ENCODE results near the gene MCM9. TPM values are rescaled to one million over a fixed set of nuclear protein-coding genes. Genes with fewer than 3 reads are reported as not detected.
A peak's percentile ranks its signal among the peaks of the same experiment; 100 is the strongest.

MCM9 gene
- total RNA-seq, 1 donor from 2014 or later = 21.1 TPM

DNA sequence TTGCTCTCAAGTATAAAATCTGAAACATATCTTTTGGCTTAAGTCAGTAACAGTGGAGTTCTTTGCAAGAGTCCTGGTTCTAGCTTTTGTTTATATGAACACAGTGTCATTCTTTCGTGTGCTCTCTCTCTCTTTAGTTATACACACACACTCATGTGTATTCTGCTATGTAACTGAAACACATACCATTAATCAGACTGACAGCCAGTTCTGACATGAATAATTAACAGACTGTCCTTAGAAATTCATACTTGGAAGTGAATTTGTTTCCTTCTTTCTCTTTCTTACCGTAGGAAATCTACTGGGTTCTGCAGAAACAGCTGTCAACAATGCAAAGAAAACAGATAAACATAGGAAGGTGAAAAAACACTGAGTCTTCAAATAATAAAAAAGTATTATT lies 2.5 kb downstream of the MCM9 start:
- DNase-seq (ENCODE audit: low spot score) = no peak

DNA sequence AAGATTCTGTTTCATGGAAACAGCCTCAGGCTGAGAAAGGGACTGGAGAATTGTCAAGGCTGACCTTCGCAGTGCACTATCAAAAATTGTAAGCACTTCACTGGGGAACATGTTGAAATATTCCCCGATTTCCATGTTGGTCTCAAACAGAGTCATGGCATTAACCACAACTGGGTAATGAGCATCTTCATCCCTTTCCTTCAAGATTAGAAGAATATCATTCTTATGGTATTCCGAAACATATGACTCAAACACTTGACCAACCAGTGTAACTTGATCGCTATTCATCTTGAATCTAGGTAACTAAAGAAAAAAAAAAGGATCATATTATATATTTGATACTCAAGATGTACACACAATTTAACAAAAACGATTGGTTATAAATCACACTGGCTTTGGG lies 3.5 kb downstream of the MCM9 start:
- DNase-seq (ENCODE audit: low spot score) = no peak

DNA sequence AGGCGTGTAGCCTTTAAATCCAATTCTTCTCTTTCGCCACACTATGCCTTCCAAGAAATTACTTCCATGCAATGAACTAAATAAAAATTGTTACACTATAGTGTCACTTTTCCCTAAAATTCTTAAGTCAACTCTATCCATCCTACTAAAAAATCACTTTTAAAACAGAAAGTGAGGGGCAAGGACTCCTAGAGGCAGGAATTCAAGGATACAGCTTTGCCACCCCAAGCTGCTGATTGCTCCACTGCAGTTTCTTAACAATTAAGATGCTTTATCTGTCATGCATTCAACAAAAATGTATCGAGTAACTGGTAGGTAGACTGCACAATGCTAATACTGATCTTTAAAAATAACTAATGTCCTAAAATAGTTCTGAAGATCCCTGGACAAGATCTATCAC lies 4.3 kb downstream of the MCM9 start:
- DNase-seq (ENCODE audit: low spot score) = no peak

DNA sequence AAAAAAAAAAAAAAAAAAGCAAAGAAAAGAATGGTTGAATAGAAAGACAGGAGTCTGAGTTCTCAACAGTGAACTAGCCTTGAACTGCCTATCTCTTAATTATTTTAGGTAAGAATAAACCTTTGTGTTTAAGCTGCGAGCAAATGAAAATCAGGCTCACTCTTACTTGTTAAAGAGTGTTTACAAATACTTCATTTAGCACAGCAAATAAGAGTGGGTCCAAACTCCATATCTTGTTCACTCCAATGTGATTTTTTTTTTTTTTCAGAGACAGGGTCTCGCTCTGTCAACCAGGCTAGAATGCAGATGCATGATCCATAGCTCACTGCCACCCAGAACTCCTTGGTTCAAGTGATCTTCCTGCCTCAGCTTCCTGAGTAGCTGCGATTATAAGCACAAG lies 11.9 kb downstream of the MCM9 start:
- no peak for DNase-seq (ENCODE audit: low spot score)

DNA sequence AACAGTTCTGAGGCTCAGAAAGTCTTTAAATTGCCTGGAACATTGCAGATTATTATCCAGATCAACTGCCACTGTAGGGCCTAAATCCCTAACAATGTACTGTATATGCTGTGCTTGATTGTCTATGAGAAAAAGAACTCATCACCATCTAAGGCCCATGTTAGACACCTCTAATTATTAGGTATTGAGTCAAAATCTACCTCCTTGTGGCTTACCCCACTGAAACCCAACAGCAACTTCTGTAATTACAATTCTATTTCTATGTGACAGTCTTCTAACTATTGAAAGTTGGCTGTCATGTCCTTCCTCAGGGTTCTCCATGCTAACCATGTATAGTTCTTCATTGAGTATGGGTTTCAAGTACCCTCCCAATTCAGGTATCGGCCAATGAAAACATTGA lies 13.9 kb downstream of the MCM9 start:
- DNase-seq (ENCODE audit: low spot score) = no peak

DNA sequence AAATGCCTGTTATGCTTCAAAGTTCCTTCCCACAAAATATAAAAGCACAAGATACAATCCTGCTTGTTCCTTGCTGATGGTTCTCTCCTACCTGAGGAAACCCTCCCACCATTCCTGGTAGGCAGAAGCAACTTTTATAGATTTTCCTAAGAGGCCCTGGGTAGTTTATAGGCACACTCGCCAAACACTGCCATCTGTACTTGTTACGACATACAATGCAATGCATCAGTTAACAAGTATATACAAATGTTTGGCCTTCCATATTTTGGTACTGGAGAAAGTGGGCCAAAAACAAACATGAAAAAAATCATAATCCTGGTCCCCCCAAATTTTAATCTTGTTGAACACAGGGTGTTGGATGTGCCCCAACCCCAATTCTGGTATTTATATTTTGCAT lies 16.6 kb downstream of the MCM9 start:
- no peak for DNase-seq (ENCODE audit: low spot score)

DNA sequence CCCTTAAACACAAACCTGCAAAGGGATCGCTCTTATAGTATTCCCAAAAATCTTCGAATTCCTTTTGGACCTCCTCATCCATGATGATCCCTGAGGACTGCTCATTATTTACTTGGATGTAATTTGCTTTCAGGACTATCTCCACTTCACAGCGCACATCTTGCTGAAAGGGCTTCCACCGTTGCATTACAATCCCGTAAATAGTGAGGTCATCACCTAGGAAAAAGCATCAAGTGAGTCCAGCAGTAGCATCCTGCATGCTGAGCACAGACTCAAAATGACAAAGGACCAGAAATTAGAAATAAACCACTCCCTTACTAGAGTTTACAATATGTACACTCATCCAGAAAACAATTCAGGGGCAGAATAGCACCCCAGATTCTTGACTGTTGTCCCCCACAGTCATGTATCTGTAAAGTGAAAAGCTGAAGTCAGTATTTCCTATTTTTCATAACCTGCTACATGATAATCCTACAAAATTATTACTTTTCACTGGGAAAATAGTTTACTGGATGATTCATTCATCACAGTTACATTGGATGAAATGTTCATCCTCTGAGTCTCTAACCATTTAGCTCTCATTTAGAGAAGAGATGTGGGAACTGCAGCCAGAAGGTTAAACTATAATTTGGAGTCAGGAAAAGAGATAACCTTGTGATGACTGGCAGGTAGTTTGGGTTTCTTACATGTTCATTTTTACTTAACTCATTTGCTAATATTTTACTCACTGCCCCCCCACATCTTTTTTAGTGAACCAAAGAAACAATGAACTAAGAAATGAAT lies 17.2 kb downstream of the MCM9 start:
- no peak for DNase-seq (ENCODE audit: low spot score)

DNA sequence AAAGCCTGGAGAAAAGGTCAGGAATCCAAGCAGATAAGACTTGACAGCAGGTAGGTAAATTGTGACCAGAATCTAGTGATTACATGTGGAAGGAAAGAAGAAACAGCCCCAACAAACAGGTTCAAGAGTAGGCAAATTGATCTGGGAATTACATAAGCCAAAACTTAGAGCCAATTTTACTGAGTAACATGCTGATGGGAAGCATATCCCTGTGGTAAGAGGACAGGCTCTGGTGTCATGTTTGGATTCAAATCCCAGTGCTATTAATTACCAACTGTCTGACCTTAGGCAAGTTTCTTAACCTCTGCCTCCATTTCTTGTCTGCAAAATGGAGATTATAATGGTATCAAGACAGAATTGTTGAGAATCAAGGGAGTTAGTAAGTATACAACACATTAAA lies 20.4 kb downstream of the MCM9 start:
- DNase-seq (ENCODE audit: low spot score) = no peak

DNA sequence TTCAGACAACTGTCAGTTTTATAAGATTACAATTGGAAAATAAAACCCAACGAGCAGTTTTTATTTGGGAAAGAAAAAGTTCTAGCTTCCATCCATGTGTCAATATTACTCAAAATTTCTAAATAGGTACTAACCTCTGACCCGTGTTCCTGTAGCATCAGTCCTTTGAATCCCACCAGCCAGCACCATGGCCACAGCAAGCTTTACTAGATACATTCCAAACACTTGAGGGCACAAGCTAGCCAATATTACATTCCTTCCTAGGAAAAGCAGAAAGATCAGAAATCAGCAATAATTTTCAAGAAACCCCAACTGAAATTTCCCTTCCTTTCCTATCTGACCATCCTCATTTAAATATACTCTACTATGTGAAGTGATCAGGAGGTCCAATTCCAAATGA lies 21.8 kb downstream of the MCM9 start:
- DNase-seq (ENCODE audit: low spot score) = no peak

DNA sequence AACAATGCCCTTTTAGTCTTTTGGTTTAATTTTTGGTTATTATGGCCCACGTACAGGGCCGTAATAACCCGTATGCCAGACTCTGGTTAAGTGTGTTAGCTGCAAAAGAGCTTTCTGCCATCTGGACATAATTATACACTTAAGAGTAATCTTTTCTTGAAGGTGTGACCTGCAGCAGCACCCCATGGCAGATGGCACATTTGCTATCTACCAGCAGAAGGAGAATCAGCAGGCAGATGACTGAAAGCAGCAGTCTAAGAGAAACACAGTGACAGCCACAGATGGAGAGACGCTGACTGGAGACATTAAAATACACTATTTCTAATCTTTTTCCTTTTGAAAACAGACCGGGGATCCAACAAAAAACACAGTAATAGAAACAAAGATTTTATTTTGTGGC lies 22.3 kb downstream of the MCM9 start:
- no peak for DNase-seq (ENCODE audit: low spot score)

DNA sequence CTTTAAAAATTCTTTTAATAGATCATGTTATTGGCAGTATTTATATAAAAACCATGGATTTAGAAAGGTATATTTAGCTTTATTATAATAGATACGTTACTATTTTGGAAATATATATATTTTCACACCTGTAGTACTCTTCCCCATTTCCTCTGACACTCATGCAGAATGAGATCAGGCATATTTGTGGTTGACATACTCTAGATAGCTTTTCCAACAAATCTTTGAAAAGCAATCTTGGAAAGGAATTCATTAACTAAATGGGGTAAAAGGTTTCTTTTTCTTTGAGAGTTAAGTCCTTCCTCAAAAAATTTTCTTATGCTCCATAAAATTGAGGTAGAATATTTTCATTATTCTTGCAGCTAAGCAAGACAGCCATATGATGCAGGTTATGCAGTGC lies 26.5 kb downstream of the MCM9 start:
- no peak for DNase-seq (ENCODE audit: low spot score)

DNA sequence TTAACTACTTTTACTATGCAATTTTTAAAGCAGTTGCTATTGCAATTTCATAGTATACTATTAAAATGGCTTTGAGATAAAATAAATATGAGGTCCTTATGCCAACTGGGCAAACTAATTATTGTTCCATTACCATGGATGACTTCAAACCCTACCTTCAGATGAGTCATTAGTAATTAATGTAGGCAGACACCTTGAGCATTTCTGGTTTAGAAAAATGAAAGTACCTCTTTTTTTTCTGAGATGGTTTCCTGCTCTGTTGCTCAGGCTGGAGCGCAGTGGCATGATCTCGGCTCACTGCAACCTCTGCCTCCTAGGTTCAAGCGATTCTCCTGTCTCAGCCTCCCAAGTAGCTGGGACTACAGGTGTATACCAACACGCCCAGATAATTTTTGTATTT lies 29.1 kb downstream of the MCM9 start:
- no peak for DNase-seq (ENCODE audit: low spot score)

DNA sequence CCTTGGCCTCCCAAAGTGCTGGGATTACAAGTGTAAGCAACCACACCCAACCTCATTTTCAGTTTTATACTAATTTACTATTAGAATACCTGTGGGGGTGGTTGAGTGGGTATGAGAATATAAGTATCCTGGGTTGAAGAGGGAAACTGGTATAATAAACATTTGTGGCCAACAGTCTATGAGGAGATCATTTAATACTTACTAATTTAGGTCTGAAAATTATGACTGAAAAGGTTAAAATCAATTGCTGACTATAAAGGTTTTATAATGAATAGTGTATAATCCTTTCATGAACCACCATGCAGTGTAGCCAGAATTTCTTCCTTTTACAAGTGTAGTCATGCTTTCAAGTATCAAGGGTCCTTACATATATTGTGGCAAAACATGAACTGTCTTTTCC lies 29.9 kb downstream of the MCM9 start:
- no peak for DNase-seq (ENCODE audit: low spot score)

DNA sequence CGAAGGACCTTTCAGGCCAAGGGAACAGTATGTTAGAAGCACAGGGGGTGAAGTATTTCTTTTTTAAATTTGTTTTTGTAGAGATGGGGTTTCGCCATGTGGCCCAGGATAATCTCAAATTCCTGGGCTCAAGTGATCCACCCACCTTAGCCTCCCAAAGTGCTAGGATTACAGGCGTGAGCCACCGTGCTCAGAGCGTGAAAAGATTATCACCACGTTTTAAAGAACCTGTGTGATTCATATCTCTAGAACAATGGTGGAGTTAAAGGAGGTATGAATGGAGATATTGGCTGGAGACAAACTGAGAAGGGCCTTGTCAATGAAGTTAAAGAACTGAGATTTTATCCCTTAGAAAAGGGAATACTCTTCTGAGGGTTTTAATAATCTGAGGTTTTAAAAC lies 31.3 kb downstream of the MCM9 start:
- no peak for DNase-seq (ENCODE audit: low spot score)

DNA sequence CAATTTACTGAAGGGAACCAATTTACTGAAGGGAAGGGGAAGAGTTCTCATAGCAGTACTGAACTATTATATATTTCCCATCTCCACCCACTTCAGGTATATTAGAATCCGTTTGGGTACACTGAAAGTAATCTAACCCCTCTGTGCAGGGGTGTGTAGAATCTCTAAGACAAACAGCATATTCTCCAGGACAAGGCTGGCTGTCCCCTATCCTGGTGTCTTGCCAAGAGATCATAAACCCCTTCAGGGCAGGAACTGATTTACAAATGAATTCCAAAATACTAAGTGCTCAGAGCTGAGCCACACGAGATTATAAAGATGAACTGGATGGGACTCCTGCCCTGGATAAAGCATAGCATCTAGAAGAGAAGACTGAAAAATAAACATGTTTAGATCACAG lies 31.8 kb downstream of the MCM9 start:
- DNase-seq (ENCODE audit: low spot score) = no peak

DNA sequence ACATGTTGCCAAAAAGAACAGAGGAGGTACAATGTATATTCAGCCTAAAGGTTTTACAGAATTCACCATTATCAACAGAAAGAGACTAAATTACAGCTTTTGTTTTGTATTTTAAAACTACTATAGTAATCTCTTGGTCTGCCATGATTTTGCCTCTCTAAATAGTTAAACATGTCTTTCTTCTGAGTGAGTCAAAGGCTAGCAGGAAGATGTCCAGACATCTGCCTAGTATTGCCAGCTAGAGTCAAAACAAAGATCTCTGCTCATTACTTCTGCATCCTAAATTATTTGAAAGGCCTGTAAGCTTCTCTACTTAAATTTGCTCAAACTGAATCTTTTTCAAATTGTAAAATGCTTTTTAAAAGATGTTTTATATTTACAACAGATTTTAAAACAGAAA lies 32.2 kb downstream of the MCM9 start:
- DNase-seq (ENCODE audit: low spot score) = no peak

DNA sequence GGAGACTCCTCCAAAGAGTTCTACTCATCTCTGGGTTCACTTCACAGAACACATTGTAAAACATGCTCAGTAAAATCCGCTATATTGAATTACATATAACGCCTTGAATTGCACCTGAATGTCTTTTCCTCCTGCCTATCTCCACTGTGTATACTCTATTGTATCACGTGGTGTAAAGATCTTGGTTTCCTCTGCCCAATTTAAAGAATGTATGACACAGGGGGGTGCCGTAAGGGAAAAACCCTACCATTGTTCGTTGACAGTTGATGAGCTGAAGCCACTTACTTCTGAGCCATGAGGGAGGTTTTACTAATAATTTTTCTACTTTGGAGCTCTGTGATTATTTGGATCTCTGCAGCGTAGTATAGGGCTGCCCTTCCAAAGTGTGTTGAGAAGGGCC lies 35.0 kb downstream of the MCM9 start:
- no peak for DNase-seq (ENCODE audit: low spot score)

DNA sequence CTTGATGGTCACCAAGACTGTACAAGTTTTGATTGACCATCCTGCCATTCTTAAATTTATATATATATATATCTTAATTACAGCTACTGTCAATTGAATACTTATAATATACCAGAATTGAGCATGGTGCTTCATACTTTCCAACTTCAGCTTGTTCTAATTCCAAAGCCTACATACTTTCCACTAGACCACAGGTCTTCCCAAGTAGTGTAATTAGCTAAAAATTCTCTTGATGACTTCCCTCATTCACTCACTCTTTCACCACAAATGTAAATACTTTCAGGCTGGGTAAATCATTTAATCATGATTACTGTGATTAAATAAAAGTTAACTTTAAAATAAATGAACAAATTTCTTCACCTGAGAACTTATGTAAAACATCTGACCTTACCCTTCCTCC lies 37.6 kb downstream of the MCM9 start:
- no peak for DNase-seq (ENCODE audit: low spot score)

DNA sequence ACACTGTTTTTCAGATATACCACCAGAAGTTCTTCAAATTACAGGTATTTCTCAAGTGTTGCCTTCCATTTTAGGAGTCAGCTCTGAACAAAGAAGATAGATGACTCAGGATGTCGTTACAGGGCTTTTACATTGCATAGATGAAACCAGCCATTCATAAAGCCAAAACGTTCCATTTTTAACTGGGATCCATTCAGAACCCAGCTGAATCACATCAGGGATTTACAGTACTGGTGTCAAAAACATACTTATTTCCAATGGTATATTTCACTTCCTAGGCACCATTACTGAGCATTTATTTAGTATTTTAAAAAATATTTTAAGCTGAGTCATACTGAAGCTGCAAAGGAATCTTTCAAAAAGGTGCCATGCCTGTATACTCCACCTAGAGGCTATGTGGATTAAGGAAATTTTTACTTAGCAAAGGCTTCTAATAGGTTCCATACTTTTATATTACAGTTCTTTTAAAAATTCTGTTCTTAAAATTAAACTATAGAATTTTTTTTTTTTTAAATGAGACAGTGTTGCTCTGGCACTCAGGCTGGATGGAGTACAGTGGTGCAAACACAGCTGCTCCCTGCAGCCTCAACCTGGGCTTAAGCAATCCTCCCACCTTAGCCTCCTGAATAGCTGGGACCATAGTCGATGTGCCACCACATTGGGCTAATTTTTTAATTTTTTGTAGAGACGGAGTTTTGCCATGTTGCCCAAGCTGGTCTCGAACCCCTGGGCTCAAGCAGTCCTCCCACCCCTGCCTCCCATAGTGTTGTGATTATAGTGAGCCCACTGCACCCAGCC lies 38.4 kb downstream of the MCM9 start:
- no peak for DNase-seq (ENCODE audit: low spot score)

DNA sequence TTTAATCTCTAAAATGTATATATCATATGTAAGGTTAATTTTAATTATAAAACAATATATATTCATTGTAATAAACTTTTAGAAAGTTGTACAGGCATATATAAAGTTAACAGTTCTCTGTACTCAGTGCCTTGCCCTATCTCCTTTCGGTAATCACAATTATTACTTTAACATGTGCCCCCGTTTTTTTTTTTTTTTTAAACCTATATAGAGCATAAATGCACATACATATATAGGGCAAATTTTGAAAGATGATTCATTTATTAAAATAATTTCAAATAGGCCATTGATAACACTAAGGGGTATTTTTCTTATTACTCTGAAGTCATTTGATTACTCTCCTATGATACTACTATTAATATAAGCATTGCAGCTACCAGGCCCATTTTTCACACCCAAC lies 39.1 kb downstream of the MCM9 start:
- no peak for DNase-seq (ENCODE audit: low spot score)

DNA sequence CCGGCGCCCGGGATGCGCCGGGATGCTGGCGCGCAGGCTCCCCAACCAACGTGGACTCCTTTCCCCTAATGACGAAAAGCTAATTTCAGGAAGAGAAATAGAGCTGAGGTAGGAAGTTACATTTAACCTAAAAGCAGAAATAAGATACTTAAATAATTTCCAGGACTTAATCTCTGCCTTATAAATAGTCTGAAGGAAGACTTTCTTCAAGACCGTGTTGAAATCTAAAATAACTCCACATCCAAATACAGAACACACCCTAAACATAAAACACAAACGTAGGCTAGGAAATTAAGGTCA lies 39.7 kb downstream of the MCM9 start:
- DNase-seq (ENCODE audit: low spot score) = no peak

DNA sequence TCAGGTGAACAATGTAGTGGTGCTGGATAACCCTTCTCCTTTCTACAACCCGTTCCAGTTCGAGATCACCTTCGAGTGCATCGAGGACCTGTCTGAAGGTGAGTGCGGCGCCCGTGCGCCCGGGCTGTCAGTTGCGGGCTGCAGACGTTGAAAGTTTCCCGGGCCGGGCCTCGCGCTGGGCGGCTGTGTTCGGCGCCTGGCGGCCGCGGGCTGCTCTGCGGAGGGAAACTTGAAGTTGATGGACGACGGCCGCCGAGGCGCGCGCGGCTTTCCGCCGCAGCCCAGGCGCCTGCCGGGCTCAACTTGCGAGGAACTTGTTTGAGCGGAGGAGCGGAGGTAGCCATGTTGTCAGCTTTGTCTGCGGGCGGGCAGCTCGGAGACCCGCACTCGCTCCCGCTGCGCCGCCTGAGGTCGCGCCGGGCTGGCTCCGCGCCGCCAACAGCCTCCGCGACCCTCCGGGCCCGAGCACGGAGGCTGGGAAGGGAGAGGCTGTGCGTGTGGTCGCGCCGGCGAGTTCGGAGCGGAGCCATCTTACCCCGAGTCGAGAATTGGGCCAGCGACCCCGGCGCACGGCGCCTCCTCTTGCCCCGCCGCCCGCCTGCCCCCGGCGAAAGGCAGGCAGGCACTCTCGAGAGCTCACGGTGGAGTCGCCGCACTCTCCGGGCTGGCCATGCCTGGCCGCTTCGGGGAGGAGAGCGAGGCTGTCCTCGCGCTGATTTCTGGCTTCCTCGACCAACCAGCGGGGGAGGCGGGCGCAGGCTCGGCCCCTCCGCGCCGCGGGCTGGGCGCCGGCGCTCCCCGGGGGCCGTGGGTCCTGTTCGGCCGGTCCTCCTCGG lies 40.3 kb downstream of the MCM9 start:
- DNase-seq (ENCODE audit: low spot score) = peak; percentile 62

All from mucosa of gallbladder (tissue), 1 donor.